Prostate gland (tissue), 2 donors: Measurements from ENCODE around the gene IGF1R. TPM values are rescaled to one million over a fixed set of nuclear protein-coding genes. Genes with fewer than 3 reads are reported as not detected.

Experiments
- DNase-seq: peaks from one replicate; pipeline ENCODE4 v3.0.0-alpha.2; 2019; ENCODE audit warnings: low spot score
- H3K27ac ChIP-seq, 2 donors: fragments of 200-600 bp; sonication (generic); 2 replicates each; pipeline ENCODE4 v1.5.1; 2017 to 2019
- H3K27me3 ChIP-seq: fragments of 200-600 bp; sonication (generic); replicated peaks from 2 replicates; pipeline ENCODE4 v1.5.1; 2019; ENCODE audit not compliant: insufficient read depth
- H3K36me3 ChIP-seq, 2 donors: fragments of 200-600 bp; sonication (generic); 1 replicate in 1 of 2; 2 replicates in 1 of 2; pipeline versions ENCODE4 v1.5.1 to v1.8.1; 2017 to 2019
- H3K4me1 ChIP-seq: fragments of 200-600 bp; sonication (generic); replicated peaks from 2 replicates; pipeline ENCODE4 v1.5.1; 2019
- H3K4me3 ChIP-seq, 2 donors: fragments of 200-600 bp; sonication (generic); 2 replicates each; pipeline ENCODE4 v1.5.1; 2017 to 2019
- H3K9me3 ChIP-seq: fragments of 200-600 bp; sonication (generic); 2 replicates; pipeline ENCODE4 v1.5.1; 2017
- CTCF ChIP-seq, 4 experiments: fragments of 200-600 bp in 2 of 4; fragments of 450-650 bp in 2 of 4; sonication (generic) in 2 of 4; IDR thresholded peaks; 1 replicate in 3 of 4; 2 replicates in 1 of 4; pipeline ENCODE4 v1.5.1; 2016 to 2019; ENCODE audit warnings: antibody characterized with exemption in 4 of 4, mild to moderate bottlenecking in 2 of 4, moderate library complexity in 2 of 4
- POLR2A ChIP-seq: fragments of 450-650 bp; IDR thresholded peaks from one replicate; pipeline ENCODE4 v1.6.1; 2016; ENCODE audit warnings: antibody characterized with exemption, mild to moderate bottlenecking
- POLR2AphosphoS5 ChIP-seq: sonication (generic); formaldehyde crosslinking; IDR thresholded peaks from one replicate; pipeline ENCODE4 v1.6.1; 2017; ENCODE audit warnings: antibody characterized with exemption
- whole genome bisulfite sequencing: methylation state at CpG from one replicate; pipeline ENCODE4 v1.1.5; 2018; 5-methylcytosine and 5-hydroxymethylcytosine counted together
- intact Hi-C: fragments of 100-400 bp; cut with DNase I; formaldehyde crosslinking; loops from one replicate; pipeline ENCODE4 v1.14.2; 2022
- total RNA-seq, 2 donors: library from RNA; depleted of rRNA; stranded (reverse); fragments of >200 nt; gene quantifications; one replicate each; pipeline ENCODE4 v1.1.0, GENCODE V29; 2016

Gene IGF1R
- total RNA-seq, 2 donors from 2014 or later, result 190 to 216 TPM

- TF ChIP-seq POLR2A (no peak), POLR2AphosphoS5 (no peak), CTCF (IDR thresholded peaks at IDR 0.05) (no peak)
- no peak for DNase-seq
- H3K27me3 ChIP-seq, result no peaks in the 10 kb centered on the region
- intact Hi-C loops, result no loop called here
- H3K4me1 ChIP-seq, result peaks cover 8% of the 10 kb centered on the region
- H3K27ac ChIP-seq, result peak overlapping the region in 1 of 2 donors; percentile 30
- no peaks in the 10 kb centered on the region for H3K9me3 ChIP-seq
- H3K36me3 ChIP-seq, result no peaks in the 10 kb centered on the region
- 41% methylated on average over 10 of the region's 10 CpGs for WGBS
- H3K4me3 ChIP-seq, result no peak overlapping the region
These were observed 253.2 kb downstream of the IGF1R start for GRCh38 chr15:98901434-98902072.

GRCh38 chr15:98902931-98903330 is 254.6 kb downstream of the IGF1R start:
- TF ChIP-seq POLR2AphosphoS5, result no peak
- TF ChIP-seq CTCF (IDR thresholded peaks at IDR 0.05), result no peak
- no peak for TF ChIP-seq POLR2A
- no peak overlapping the region for H3K4me3 ChIP-seq
- H3K27me3 ChIP-seq, result no peaks in the 10 kb centered on the region
- no peaks in the 10 kb centered on the region for H3K36me3 ChIP-seq
- no peak for DNase-seq
- WGBS, result 98% methylated on average over 4 of the region's 4 CpGs
- H3K27ac ChIP-seq, result no peak overlapping the region
- no peaks in the 10 kb centered on the region for H3K9me3 ChIP-seq
- intact Hi-C loops, result no loop called here
- peaks cover 5% of the 10 kb centered on the region for H3K4me1 ChIP-seq

- TF ChIP-seq POLR2A (no peak), CTCF (IDR thresholded peaks at IDR 0.05) (no peak), POLR2AphosphoS5 (no peak)
- no peaks in the 10 kb centered on the region for H3K36me3 ChIP-seq
- no peak overlapping the region for H3K27ac ChIP-seq
- H3K4me1 ChIP-seq, result peaks cover 5% of the 10 kb centered on the region
- intact Hi-C loops, result no loop called here
- no peak for DNase-seq
- no peaks in the 10 kb centered on the region for H3K27me3 ChIP-seq
- no peaks in the 10 kb centered on the region for H3K9me3 ChIP-seq
- no peak overlapping the region for H3K4me3 ChIP-seq
- 65% methylated on average over 9 of the region's 9 CpGs for WGBS
These were observed 255.2 kb downstream of the IGF1R start for GRCh38 chr15:98903377-98904018.

- 14% methylated on average over 4 of the region's 4 CpGs for WGBS
- Histone ChIP-seq H3K27ac (peak overlapping the region; percentile 20 to 45), H3K4me1 (peaks cover 5% of the 10 kb centered on the region), H3K36me3 (no peaks in the 10 kb centered on the region), H3K4me3 (no peak overlapping the region), H3K27me3 (no peaks in the 10 kb centered on the region), H3K9me3 (no peaks in the 10 kb centered on the region)
- intact Hi-C loops, result no loop called here
- peak in 3 of 4 experiments; percentile 20 to 48 (median 47) for TF ChIP-seq CTCF (IDR thresholded peaks at IDR 0.05)
- TF ChIP-seq POLR2A, result no peak
- peak; percentile 24 for TF ChIP-seq POLR2AphosphoS5
- no peak for DNase-seq
These were observed 256.2 kb downstream of the IGF1R start for GRCh38 chr15:98904544-98904943.
